SJSA1 (cell line): ENCODE data around the gene BGLAP. TPM values are rescaled to one million over a fixed set of nuclear protein-coding genes. Genes with fewer than 3 reads are reported as not detected.
A peak's percentile ranks its signal among the peaks of the same experiment; 100 is the strongest.

ENCODE experiments used
- DNase-seq, 2 experiments: peaks; one replicate each; pipeline ENCODE4 v3.0.0-alpha.2; 2015 to 2020; ENCODE audit warnings: low spot score in 2 of 2, low read depth in 1 of 2
- H3K27ac ChIP-seq: fragments of 250-450 bp; sonication (Bioruptor Pico); 2 replicates; pipeline ENCODE4 v1.5.1; 2020; ENCODE audit warnings: mild to moderate bottlenecking, moderate library complexity
- H3K27me3 ChIP-seq: fragments of 250-450 bp; sonication (Bioruptor Pico); replicated peaks from 2 replicates; pipeline ENCODE4 v1.5.1; 2020; ENCODE audit warnings: mild to moderate bottlenecking, moderate library complexity
- H3K36me3 ChIP-seq: fragments of 250-450 bp; sonication (Bioruptor Pico); 2 replicates; pipeline ENCODE4 v1.5.1; 2020; ENCODE audit warnings: mild to moderate bottlenecking
- H3K4me1 ChIP-seq: fragments of 250-450 bp; sonication (Bioruptor Pico); replicated peaks from 2 replicates; pipeline ENCODE4 v1.6.1; 2021; ENCODE audit warnings: mild to moderate bottlenecking
- H3K4me3 ChIP-seq: fragments of 250-450 bp; sonication (Bioruptor Pico); 2 replicates; pipeline ENCODE4 v1.5.1; 2020; ENCODE audit warnings: mild to moderate bottlenecking
- H3K9me3 ChIP-seq: fragments of 250-450 bp; sonication (Bioruptor Pico); replicated peaks from 2 replicates; pipeline ENCODE4 v1.5.1; 2020; ENCODE audit warnings: mild to moderate bottlenecking
- total RNA-seq: library from RNA; depleted of rRNA; stranded (reverse); fragments of >200 nt; shearing (Covaris generic); gene quantifications from 2 replicates; pipeline ENCODE4 v1.2.3, GENCODE V29; 2014; rRNA removed

The BGLAP gene
- total RNA-seq = not detected in 2 replicates

- Histone ChIP-seq H3K36me3 (peaks cover 13% of the 10 kb centered on the region), H3K4me1 (peaks cover 8% of the 10 kb centered on the region), H3K4me3 (no peak within 1 kb of the TSS), H3K9me3 (no peaks in the 10 kb centered on the region), H3K27me3 (peaks cover 18% of the 10 kb centered on the region), H3K27ac (no peak within 1 kb of the TSS)
- DNase-seq = no peak
These were observed at the start of gene BGLAP for GRCh38 chr1:156241926-156242325. Gene BGLAP, plus strand, starts transcription at chr1:156242184. Its CDS starts 48 bp downstream, at chr1:156242232.

DNA sequence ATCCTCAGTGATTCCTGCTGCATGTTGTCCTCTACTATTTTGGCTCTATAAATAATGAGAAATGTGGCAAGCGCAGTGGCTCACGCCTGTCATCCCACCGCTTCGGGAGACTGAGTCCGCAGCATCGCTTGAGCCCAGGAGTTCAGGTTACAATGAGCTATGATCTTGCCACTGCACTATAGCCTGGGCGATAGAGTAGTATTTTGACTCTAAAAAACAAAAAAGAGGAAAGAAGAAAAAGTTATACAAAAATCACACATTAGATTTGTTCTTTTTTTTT lies 48.8 kb upstream of the BGLAP start:
- DNase-seq = no peak
- Histone ChIP-seq H3K36me3 (peaks cover 14% of the 10 kb centered on the region), H3K9me3 (no peaks in the 10 kb centered on the region), H3K4me1 (peaks cover 7% of the 10 kb centered on the region), H3K27me3 (no peaks in the 10 kb centered on the region), H3K27ac (peak overlapping the region; percentile 87), H3K4me3 (peak overlapping the region; percentile 64)

- Histone ChIP-seq H3K9me3 (no peaks in the 10 kb centered on the region), H3K27me3 (no peaks in the 10 kb centered on the region), H3K27ac (peak within 1 kb of the TSS; percentile 87), H3K4me1 (peaks cover 7% of the 10 kb centered on the region), H3K4me3 (peak within 1 kb of the TSS; percentile 64), H3K36me3 (peaks cover 14% of the 10 kb centered on the region)
- DNase-seq = peak; percentile 98
These were observed 48.3 kb upstream of the BGLAP start, which contains the start of gene SLC25A44 for GRCh38 chr1:156193488-156194299. Gene SLC25A44, plus strand, starts transcription at chr1:156194104. Its CDS starts 5,744 bp downstream, at chr1:156199848.

DNA sequence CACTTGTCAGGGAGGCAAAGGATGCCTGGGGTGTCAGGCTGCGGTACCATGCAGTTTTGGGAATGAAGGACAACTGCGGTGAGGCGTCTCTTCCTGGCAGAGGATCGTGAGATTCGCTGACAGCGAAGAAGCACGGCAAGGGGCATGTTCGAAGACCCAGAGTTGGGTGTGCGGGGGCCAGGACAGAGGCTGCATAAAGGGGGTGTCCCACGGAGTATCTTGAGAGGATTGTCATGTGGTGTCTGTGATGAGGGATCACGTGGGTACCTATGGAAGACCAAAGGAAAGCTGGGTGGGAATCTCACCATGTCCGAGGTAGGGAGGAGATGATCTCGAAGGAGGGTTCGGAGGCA lies 47.7 kb upstream of the BGLAP start:
- H3K27me3 ChIP-seq = no peaks in the 10 kb centered on the region
- peaks cover 7% of the 10 kb centered on the region for H3K4me1 ChIP-seq
- no peak for DNase-seq
- no peaks in the 10 kb centered on the region for H3K9me3 ChIP-seq
- H3K27ac ChIP-seq = no peak overlapping the region
- peaks cover 17% of the 10 kb centered on the region for H3K36me3 ChIP-seq
- H3K4me3 ChIP-seq = peak overlapping the region; percentile 64

GRCh38 chr1:156195853-156196252 lies 46.1 kb upstream of the BGLAP start:
- Histone ChIP-seq H3K4me3 (no peak overlapping the region), H3K27me3 (no peaks in the 10 kb centered on the region), H3K27ac (no peak overlapping the region), H3K36me3 (peaks cover 28% of the 10 kb centered on the region), H3K9me3 (no peaks in the 10 kb centered on the region), H3K4me1 (peaks cover 7% of the 10 kb centered on the region)
- no peak for DNase-seq

- Histone ChIP-seq H3K27ac (no peak overlapping the region), H3K36me3 (peaks cover 34% of the 10 kb centered on the region), H3K4me1 (peaks cover 7% of the 10 kb centered on the region), H3K9me3 (no peaks in the 10 kb centered on the region), H3K27me3 (no peaks in the 10 kb centered on the region), H3K4me3 (no peak overlapping the region)
- DNase-seq = no peak
These were observed 45.5 kb upstream of the BGLAP start for GRCh38 chr1:156196445-156196844.

- Histone ChIP-seq H3K4me1 (peaks cover 13% of the 10 kb centered on the region), H3K9me3 (no peaks in the 10 kb centered on the region), H3K4me3 (no peak overlapping the region), H3K27ac (no peak overlapping the region), H3K36me3 (peaks cover 53% of the 10 kb centered on the region), H3K27me3 (no peaks in the 10 kb centered on the region)
- DNase-seq = no peak
These were observed 43.1 kb upstream of the BGLAP start for GRCh38 chr1:156198831-156199349.

- no peaks in the 10 kb centered on the region for H3K9me3 ChIP-seq
- H3K4me1 ChIP-seq = peaks cover 9% of the 10 kb centered on the region
- H3K27me3 ChIP-seq = no peaks in the 10 kb centered on the region
- H3K36me3 ChIP-seq = peaks cover 63% of the 10 kb centered on the region
- H3K4me3 ChIP-seq = no peak overlapping the region
- no peak for DNase-seq
- no peak overlapping the region for H3K27ac ChIP-seq
These were observed 41.9 kb upstream of the BGLAP start for GRCh38 chr1:156200044-156200443.

- no peaks in the 10 kb centered on the region for H3K9me3 ChIP-seq
- H3K27me3 ChIP-seq = no peaks in the 10 kb centered on the region
- peaks cover 74% of the 10 kb centered on the region for H3K36me3 ChIP-seq
- no peak for DNase-seq
- no peak overlapping the region for H3K4me3 ChIP-seq
- H3K4me1 ChIP-seq = peaks cover 9% of the 10 kb centered on the region
- 0 out of 2 replicates have a peak overlapping the region, but pooled peaks have one; percentile 29 for H3K27ac ChIP-seq
These were observed 38.7 kb upstream of the BGLAP start for GRCh38 chr1:156203331-156203730.

- H3K4me1 ChIP-seq = peaks cover 9% of the 10 kb centered on the region
- no peak overlapping the region for H3K27ac ChIP-seq
- H3K27me3 ChIP-seq = no peaks in the 10 kb centered on the region
- H3K36me3 ChIP-seq = peaks cover 78% of the 10 kb centered on the region
- DNase-seq = no peak
- H3K9me3 ChIP-seq = no peaks in the 10 kb centered on the region
- H3K4me3 ChIP-seq = no peak overlapping the region
These were observed 37.3 kb upstream of the BGLAP start for GRCh38 chr1:156204686-156205085.

DNA sequence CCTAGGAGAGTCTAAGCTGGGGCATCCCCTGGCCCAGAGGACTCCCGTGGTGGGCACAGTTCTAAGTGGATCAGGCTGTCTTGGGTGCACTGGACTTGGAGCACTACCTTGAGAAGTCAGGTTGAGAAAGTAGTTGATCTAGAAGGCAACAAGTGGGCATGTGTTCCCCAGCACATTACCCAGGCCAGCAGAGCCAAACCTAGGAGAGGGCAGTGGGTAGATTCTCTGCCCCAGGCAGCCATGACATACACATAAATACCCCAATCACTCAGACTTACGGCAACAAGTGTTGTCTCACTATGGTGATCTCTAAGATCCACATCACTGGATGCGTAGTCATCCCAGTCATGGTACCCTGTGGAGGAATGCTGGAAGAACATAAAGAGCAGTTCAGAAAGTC lies 30.7 kb upstream of the BGLAP start:
- DNase-seq = no peak
- Histone ChIP-seq H3K36me3 (peaks cover 72% of the 10 kb centered on the region), H3K9me3 (no peaks in the 10 kb centered on the region), H3K4me1 (peaks cover 15% of the 10 kb centered on the region), H3K27me3 (no peaks in the 10 kb centered on the region), H3K27ac (no peak overlapping the region), H3K4me3 (no peak overlapping the region)

DNA sequence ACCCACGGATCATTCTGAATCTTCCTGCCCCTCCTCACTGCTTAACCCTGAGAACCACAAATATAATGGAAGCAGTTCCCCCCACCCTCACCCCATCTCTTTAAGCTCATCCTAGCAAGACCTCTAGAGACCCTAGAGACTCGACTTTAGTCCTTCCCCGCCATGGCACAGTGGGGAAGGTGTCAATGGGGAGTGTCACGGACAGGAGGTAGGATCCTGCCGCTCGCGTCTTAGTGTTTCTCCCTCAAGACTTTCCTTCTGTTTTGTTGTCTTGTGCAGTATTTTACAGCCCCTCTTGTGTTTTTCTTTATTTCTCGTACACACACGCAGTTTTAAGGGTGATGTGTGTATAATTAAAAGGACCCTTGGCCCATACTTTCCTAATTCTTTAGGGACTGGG lies 29.9 kb upstream of the BGLAP start:
- no peak for DNase-seq
- Histone ChIP-seq H3K27ac (peak overlapping the region; percentile 95), H3K4me3 (peak overlapping the region; percentile 76), H3K36me3 (peaks cover 65% of the 10 kb centered on the region), H3K9me3 (no peaks in the 10 kb centered on the region), H3K4me1 (peaks cover 15% of the 10 kb centered on the region), H3K27me3 (no peaks in the 10 kb centered on the region)

DNA sequence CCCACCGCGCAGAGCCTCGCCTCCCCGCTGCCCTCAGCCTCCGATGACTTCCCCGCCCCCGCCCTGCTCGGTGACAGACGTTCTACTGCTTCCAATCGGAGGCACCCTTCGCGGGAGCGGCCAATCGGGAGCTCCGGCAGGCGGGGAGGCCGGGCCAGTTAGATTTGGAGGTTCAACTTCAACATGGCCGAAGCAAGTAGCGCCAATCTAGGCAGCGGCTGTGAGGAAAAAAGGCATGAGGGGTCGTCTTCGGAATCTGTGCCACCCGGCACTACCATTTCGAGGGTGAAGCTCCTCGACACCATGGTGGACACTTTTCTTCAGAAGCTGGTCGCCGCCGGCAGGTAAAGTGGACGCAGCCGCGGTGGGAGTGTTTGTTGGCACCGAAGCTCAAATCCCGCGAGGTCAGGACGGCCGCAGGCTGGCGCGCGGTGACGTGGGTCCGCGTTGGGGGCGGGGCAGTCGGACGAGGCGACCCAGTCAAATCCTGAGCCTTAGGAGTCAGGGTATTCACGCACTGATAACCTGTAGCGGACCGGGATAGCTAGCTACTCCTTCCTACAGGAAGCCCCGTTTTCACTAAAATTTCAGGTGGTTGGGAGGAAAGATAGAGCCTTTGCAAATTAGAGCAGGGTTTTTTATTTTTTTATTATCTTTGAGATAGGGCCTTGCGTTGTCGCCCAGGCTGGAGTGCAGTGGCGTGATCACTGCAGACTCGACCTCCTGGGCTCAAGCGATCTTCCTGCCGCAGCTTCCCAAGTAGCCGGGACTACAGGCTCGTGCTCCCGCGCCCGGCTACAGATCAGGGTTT lies 28.9 kb upstream of the BGLAP start, which contains the start of gene PMF1:
Gene PMF1 (plus strand): TSS at position 175 of the 811 bp plus-strand sequence. CDS start 9 bp downstream, at position 184.
- peaks cover 56% of the 10 kb centered on the region for H3K36me3 ChIP-seq
- H3K27ac ChIP-seq = peak within 1 kb of the TSS; percentile 95
- no peaks in the 10 kb centered on the region for H3K9me3 ChIP-seq
- H3K4me3 ChIP-seq = peak within 1 kb of the TSS; percentile 76
- peaks cover 15% of the 10 kb centered on the region for H3K4me1 ChIP-seq
- peak; percentile 97 to 99 for DNase-seq
- H3K27me3 ChIP-seq = no peaks in the 10 kb centered on the region

DNA sequence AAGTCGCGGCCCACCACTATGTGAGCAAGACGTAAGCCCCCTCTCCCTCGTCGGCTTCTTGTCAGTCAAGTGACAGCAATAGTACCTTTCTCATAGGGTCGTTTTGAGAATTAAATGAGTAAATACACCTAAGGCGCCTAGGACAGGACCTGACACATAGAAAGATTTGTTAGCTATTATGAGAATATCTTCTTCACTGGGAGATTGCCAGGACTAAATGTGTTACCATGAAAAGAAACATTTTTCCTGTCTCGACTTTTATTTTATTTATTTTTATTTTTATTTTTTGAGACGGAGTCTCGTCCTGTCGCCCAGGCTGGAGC lies 28.4 kb upstream of the BGLAP start:
- Histone ChIP-seq H3K9me3 (no peaks in the 10 kb centered on the region), H3K4me1 (peaks cover 15% of the 10 kb centered on the region), H3K4me3 (peak overlapping the region; percentile 76), H3K27ac (peak overlapping the region; percentile 95), H3K36me3 (peaks cover 52% of the 10 kb centered on the region), H3K27me3 (no peaks in the 10 kb centered on the region)
- DNase-seq = no peak
